HL-60 (cell line): ENCODE results near the gene PHACTR3.

Experiments used
- DNase-seq, 2 experiments: peaks; one replicate each; pipeline ENCODE4 v3.0.0-alpha.2; 2010 to 2020; ENCODE audit warnings: low read depth in 1 of 2, low spot score in 1 of 2
- H3K27ac ChIP-seq: fragments of 250-450 bp; sonication (Bioruptor Pico); replicated peaks from 2 replicates; pipeline ENCODE4 v1.5.1; 2020; ENCODE audit warnings: mild to moderate bottlenecking, moderate library complexity
- H3K27me3 ChIP-seq: fragments of 250-450 bp; sonication (Bioruptor Pico); 2 replicates; pipeline ENCODE4 v1.5.1; 2021; ENCODE audit warnings: mild to moderate bottlenecking, moderate library complexity; ENCODE audit not compliant: insufficient read depth, poor library complexity, severe bottlenecking
- H3K4me3 ChIP-seq: replicated peaks from 2 replicates; pipeline ENCODE4 v1.5.1; 2011; ENCODE audit warnings: mild to moderate bottlenecking, control low read depth, low read length; ENCODE audit not compliant: insufficient read depth
- CTCF ChIP-seq: IDR thresholded peaks from one replicate; pipeline ENCODE4 v1.5.1; 2011; ENCODE audit warnings: low read length, control low read depth, inconsistent platforms; ENCODE audit not compliant: insufficient read depth
- GABPA ChIP-seq: IDR thresholded peaks from 2 replicates; pipeline ENCODE4 v1.6.1; 2012; ENCODE audit warnings: low read depth
- POLR2AphosphoS5 ChIP-seq: IDR thresholded peaks from 2 replicates; pipeline ENCODE4 v1.6.1; 2012; ENCODE audit warnings: low read depth
- REST ChIP-seq: IDR thresholded peaks from 2 replicates; pipeline ENCODE4 v1.6.1; 2012; ENCODE audit warnings: low read depth; ENCODE audit not compliant: insufficient replicate concordance
- SPI1 ChIP-seq: IDR thresholded peaks from 2 replicates; pipeline ENCODE4 v1.6.1; 2012; ENCODE audit warnings: low read depth, mild to moderate bottlenecking, borderline replicate concordance

Gene PHACTR3

GRCh38 chr20:59663513-59664060 lies 59.2 kb downstream of the PHACTR3 start:
- Histone ChIP-seq H3K4me3 (no peak overlapping the region), H3K27me3 (no peaks in the 10 kb centered on the region), H3K27ac (no peak overlapping the region)
- TF ChIP-seq GABPA (no peak), CTCF (no peak), SPI1 (no peak), REST (no peak), POLR2AphosphoS5 (no peak)
- no peak for DNase-seq

- H3K4me3 ChIP-seq = no peak overlapping the region
- no peak overlapping the region for H3K27ac ChIP-seq
- TF ChIP-seq CTCF (no peak), REST (no peak), SPI1 (no peak), POLR2AphosphoS5 (no peak), GABPA (no peak)
- DNase-seq = no peak
- no peaks in the 10 kb centered on the region for H3K27me3 ChIP-seq
Observed at GRCh38 chr20:59664421-59664941, 60.1 kb downstream of the PHACTR3 start.

- TF ChIP-seq GABPA (no peak), REST (no peak), SPI1 (no peak), CTCF (no peak), POLR2AphosphoS5 (no peak)
- no peak overlapping the region for H3K27ac ChIP-seq
- no peaks in the 10 kb centered on the region for H3K27me3 ChIP-seq
- no peak overlapping the region for H3K4me3 ChIP-seq
- no peak for DNase-seq
Observed at GRCh38 chr20:59665656-59666555, 61.6 kb downstream of the PHACTR3 start.
